OCI-LY7 (cell line): Measurements from ENCODE around the gene IL6R. TPM values are rescaled to one million over a fixed set of nuclear protein-coding genes. Genes with fewer than 3 reads are reported as not detected.

Experiments used
- BruUV-seq: library from RNA; stranded (reverse); fragments of 400-500 nt; replicated peaks from 2 replicates; lab custom pipeline; 2021; lab: Mats Ljungman, UMichigan
- CTCF ChIA-PET: fragments of 300-600 bp; sonication (Branson Sonifier 250); formaldehyde crosslinking; loops from one replicate; lab custom pipeline; 2022; ENCODE audit warnings: antibody characterized with exemption; ENCODE audit not compliant: unreplicated experiment; lab: Charles Lee
- POLR2A ChIA-PET: fragments of 300-600 bp; sonication (Branson Sonifier 250); formaldehyde crosslinking; loops from one replicate; lab custom pipeline; 2022; ENCODE audit warnings: antibody characterized with exemption; lab: Charles Lee
- DNase-seq: peaks from one replicate; pipeline ENCODE4 v3.0.0-alpha.2; 2015; ENCODE audit warnings: low spot score
- H2AFZ ChIP-seq: fragments of 200-600 bp; sonication (generic), shearing (Covaris generic); 2 replicates; pipeline ENCODE4 v1.6.1; 2014; ENCODE audit warnings: mild to moderate bottlenecking, antibody characterized with exemption, low read length, moderate library complexity
- H3K27ac ChIP-seq: fragments of 200-600 bp; sonication (generic); 2 replicates; pipeline ENCODE4 v1.5.1; 2014; ENCODE audit warnings: mixed run types, low read depth, mild to moderate bottlenecking, moderate library complexity, low read length, inconsistent platforms; ENCODE audit not compliant: poor library complexity, severe bottlenecking
- H3K36me3 ChIP-seq: fragments of 200-600 bp; sonication (generic); 2 replicates; pipeline ENCODE4 v1.6.1; 2014; ENCODE audit warnings: mild to moderate bottlenecking, antibody characterized with exemption, low read length, moderate library complexity, mixed read lengths; ENCODE audit not compliant: insufficient read depth
- H3K4me1 ChIP-seq: fragments of 200-600 bp; sonication (generic); 2 replicates; pipeline ENCODE4 v1.5.1; 2014; ENCODE audit warnings: mild to moderate bottlenecking, low read length; ENCODE audit not compliant: insufficient read depth, poor library complexity, severe bottlenecking
- H3K4me2 ChIP-seq: fragments of 200-600 bp; sonication (generic); 2 replicates; pipeline ENCODE4 v1.6.1; 2014; ENCODE audit warnings: mild to moderate bottlenecking, low read length
- H3K4me3 ChIP-seq: fragments of 200-600 bp; sonication (generic); 2 replicates; pipeline ENCODE4 v1.5.1; 2014; ENCODE audit warnings: mild to moderate bottlenecking, low read depth, low read length; ENCODE audit not compliant: poor library complexity, severe bottlenecking
- H3K79me2 ChIP-seq: fragments of 200-600 bp; sonication (generic); 2 replicates; pipeline ENCODE4 v1.6.1; 2016; ENCODE audit warnings: low read depth, mild to moderate bottlenecking, low read length, moderate library complexity, mixed read lengths; ENCODE audit not compliant: insufficient read depth
- H3K9me2 ChIP-seq: fragments of 200-600 bp; sonication (generic); 2 replicates; pipeline ENCODE4 v1.6.1; 2016; ENCODE audit warnings: mild to moderate bottlenecking, low read length, mixed read lengths; ENCODE audit not compliant: insufficient read depth
- H3K9me3 ChIP-seq: fragments of 200-600 bp; sonication (generic); 2 replicates; pipeline ENCODE4 v1.6.1; 2014; ENCODE audit warnings: mild to moderate bottlenecking, mixed run types, low read length, mixed read lengths
- H4K20me1 ChIP-seq: fragments of 200-600 bp; sonication (generic); 2 replicates; pipeline ENCODE4 v1.6.1; 2014; ENCODE audit warnings: mild to moderate bottlenecking, antibody characterized with exemption, low read length, moderate library complexity, mixed read lengths; ENCODE audit not compliant: insufficient read depth
- EZH2phosphoT487 ChIP-seq: fragments of 200-600 bp; sonication (generic); IDR thresholded peaks from 2 replicates; pipeline ENCODE4 v1.6.1; 2018; ENCODE audit warnings: low read depth, borderline replicate concordance, mild to moderate bottlenecking, mixed run types, antibody characterized with exemption, low read length, moderate library complexity, mixed read lengths
- intact Hi-C: fragments of 100-400 bp; cut with micrococcal nuclease; formaldehyde crosslinking; loops from one replicate; pipeline ENCODE4 v1.10.0; 2022; ENCODE audit not compliant: unreplicated experiment
- total RNA-seq, 2 experiments: library from RNA; depleted of rRNA in 1 of 2; stranded (reverse); fragments of >200 nt in 1 of 2; shearing (Covaris generic) in 1 of 2; gene quantifications; 2 replicates each; pipeline ENCODE4 v1.2.3, GENCODE V29; 2014 to 2022
- TF ChIP-seq, protein P1 (sequence below): fragments of 200-600 bp; sonication (generic); conservative IDR thresholded peaks from 2 replicates; pipeline ENCODE4 v1.5.1; 2014; ENCODE audit warnings: mild to moderate bottlenecking, antibody characterized with exemption, low read length, moderate library complexity, mixed read lengths

Gene IL6R
- total RNA-seq, 2 experiments from 2014 or later, result not detected

- Histone ChIP-seq H3K36me3 (no peaks in the 10 kb centered on the region), H3K9me2 (no peaks in the 10 kb centered on the region), H3K4me3 (no peak overlapping the region), H3K4me1 (no peaks in the 10 kb centered on the region), H2AFZ (no peak overlapping the region), H3K9me3 (no peaks in the 10 kb centered on the region), H3K27ac (no peak overlapping the region), H3K4me2 (no peak overlapping the region), H4K20me1 (no peaks in the 10 kb centered on the region), H3K79me2 (no peaks in the 10 kb centered on the region)
- intact Hi-C loops, result no loop called here
- TF ChIP-seq, protein P1, sequence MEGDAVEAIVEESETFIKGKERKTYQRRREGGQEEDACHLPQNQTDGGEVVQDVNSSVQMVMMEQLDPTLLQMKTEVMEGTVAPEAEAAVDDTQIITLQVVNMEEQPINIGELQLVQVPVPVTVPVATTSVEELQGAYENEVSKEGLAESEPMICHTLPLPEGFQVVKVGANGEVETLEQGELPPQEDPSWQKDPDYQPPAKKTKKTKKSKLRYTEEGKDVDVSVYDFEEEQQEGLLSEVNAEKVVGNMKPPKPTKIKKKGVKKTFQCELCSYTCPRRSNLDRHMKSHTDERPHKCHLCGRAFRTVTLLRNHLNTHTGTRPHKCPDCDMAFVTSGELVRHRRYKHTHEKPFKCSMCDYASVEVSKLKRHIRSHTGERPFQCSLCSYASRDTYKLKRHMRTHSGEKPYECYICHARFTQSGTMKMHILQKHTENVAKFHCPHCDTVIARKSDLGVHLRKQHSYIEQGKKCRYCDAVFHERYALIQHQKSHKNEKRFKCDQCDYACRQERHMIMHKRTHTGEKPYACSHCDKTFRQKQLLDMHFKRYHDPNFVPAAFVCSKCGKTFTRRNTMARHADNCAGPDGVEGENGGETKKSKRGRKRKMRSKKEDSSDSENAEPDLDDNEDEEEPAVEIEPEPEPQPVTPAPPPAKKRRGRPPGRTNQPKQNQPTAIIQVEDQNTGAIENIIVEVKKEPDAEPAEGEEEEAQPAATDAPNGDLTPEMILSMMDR, result no peak
- no peak for TF ChIP-seq EZH2phosphoT487
- DNase-seq, result no peak
- ChIA-PET CTCF (no interaction called here), POLR2A (interaction anchor here (0.6 kb wide), 2 partner anchors 131 to 1405 kb away, joined by 3 read pairs; no protein-coding TSS in a partner anchor)
- no TSS peak for BruUV-seq
Measured at GRCh38 chr1:154446292-154446691, 41.1 kb downstream of the IL6R start.

GRCh38 chr1:154446789-154447188, 41.6 kb downstream of the IL6R start:
- TF ChIP-seq, protein P1, result no peak
- no peak for TF ChIP-seq EZH2phosphoT487

DNA sequence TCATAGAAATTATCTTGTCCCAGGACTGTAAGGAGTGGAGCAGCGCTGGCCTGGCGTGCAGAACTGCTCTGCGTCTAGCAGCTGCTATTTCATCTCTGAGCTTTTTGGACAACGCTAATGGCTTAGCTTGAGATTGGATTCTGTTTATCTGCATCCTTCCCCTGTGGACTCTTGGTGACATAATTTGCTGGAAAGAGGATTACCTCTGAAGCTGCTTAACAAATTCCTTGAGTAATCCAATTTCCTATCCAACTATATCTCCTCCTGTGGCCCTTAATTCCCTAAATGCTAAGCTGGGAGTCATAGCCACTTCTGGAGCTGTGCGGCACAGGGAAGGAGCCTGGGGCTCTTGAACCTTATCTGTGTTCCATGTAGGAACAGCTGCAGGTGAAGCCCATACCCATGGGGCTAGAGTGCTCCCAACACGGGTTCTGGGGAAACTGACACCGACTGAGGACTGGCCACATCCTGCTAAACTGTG, 43.2 kb downstream of the IL6R start:
- no peaks in the 10 kb centered on the region for H3K4me1 ChIP-seq
- no peak overlapping the region for H3K4me2 ChIP-seq
- H3K9me2 ChIP-seq, result no peaks in the 10 kb centered on the region
- no peaks in the 10 kb centered on the region for H3K36me3 ChIP-seq
- no peak overlapping the region for H2AFZ ChIP-seq
- BruUV-seq, result no TSS peak
- DNase-seq, result no peak
- H3K79me2 ChIP-seq, result no peaks in the 10 kb centered on the region
- no peaks in the 10 kb centered on the region for H4K20me1 ChIP-seq
- H3K27ac ChIP-seq, result no peak overlapping the region
- CTCF ChIA-PET, result no interaction called here
- TF ChIP-seq EZH2phosphoT487, result no peak
- POLR2A ChIA-PET, result no interaction called here
- intact Hi-C loops, result no loop called here
- no peak overlapping the region for H3K4me3 ChIP-seq
- no peaks in the 10 kb centered on the region for H3K9me3 ChIP-seq

More at GRCh38 chr1:154446789-154447188, 41.6 kb downstream of the IL6R start:
- ChIA-PET CTCF (no interaction called here), POLR2A (no interaction called here)
- Histone ChIP-seq H3K79me2 (no peaks in the 10 kb centered on the region), H4K20me1 (no peaks in the 10 kb centered on the region), H2AFZ (no peak overlapping the region), H3K9me3 (no peaks in the 10 kb centered on the region), H3K27ac (no peak overlapping the region), H3K4me1 (no peaks in the 10 kb centered on the region), H3K9me2 (no peaks in the 10 kb centered on the region), H3K36me3 (no peaks in the 10 kb centered on the region), H3K4me2 (no peak overlapping the region), H3K4me3 (no peak overlapping the region)
- intact Hi-C loops, result no loop called here
- no peak for DNase-seq
- no TSS peak for BruUV-seq
